Stimulated activated CD4-positive, alpha-beta T cell treated with anti-CD3 and anti-CD28 coated beads, Interleukin-1b, Interleukin-23, amount 100 ng/mL, for 24 hours (primary cell): Measurements from ENCODE around the gene DAAM1.

Experiments used
- DNase-seq, 4 experiments: peaks; one replicate each; pipeline ENCODE4 v3.0.0-alpha.2; 2020; ENCODE audit warnings: low read depth in 4 of 4, low spot score in 1 of 4

Gene DAAM1

DNA sequence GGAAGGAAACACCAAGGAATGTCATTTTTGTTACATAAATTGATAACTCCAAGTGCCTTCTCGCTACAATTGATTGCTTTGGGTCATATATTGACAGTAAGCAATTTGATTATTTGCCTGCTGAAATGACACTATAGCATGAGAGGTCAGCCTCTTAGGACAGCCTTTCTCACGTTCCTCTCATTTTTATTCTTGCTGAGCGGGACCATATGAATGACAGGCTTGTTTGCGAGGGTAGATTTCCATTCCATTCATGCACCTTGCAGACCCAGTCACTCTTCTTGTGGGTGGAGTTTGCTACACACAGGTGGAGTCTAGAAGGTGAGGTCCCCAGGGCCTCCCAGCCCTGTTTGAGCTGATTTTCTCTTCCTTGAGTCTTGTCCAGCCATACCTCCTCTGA is 27.3 kb downstream of the DAAM1 start:
- DNase-seq, result no peak

DNA sequence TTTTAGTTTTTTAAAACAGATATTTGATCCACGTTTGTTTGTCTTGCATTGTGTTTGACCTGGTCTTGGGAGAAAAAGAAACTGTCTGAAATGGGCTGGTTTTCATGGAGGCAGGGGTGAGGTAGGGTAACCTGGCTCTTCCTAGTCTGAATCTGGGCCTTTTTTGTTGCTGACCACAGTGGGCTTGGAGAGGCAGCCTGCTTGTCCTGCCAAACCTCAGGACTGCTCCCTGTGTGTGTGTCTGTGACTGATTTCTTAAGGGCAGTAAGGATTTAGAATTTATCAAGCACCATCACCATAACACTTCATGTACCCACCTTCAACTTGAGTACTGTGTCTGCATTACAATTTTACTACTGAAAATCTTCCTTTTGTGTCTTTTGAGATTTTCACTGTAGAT is 28.5 kb downstream of the DAAM1 start:
- no peak for DNase-seq

DNA sequence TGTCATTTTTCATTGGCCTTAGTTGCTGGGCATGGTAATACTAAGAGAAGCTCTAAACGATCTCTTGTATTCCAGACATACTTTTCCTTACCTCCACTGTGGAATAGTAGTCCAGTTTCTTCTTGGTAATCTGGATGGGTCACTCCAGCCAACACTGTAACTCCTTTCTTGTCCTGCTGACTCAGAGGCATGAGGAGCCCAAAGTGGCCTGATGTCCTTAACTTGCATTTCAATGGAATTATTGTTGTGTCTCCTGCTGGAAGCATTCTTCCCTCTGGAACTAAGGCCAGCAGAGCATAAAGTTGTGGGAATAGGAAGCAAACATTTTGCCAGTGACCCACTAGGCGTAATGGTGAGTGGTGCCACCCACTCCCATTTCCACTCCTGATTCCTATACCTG is 33.1 kb downstream of the DAAM1 start:
- no peak for DNase-seq

DNA sequence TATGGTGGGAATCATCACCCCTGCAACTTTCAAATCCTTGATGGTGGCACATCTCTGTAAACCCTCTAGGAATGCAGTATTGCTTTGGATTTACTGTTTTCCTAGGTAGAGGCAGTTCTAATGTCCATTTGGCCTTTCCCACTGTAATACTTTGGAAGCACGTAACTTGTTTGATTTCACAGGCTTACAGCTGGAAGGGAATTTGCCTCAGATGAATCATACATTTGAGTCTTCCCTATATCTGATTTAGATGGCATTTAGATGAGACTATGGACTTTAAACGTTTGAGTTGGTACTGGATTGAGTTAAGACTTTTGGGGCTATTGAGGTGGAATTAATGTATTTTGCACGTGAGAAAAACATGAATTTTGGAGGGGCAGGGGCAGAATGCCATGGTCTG is 35.9 kb downstream of the DAAM1 start:
- no peak for DNase-seq

DNA sequence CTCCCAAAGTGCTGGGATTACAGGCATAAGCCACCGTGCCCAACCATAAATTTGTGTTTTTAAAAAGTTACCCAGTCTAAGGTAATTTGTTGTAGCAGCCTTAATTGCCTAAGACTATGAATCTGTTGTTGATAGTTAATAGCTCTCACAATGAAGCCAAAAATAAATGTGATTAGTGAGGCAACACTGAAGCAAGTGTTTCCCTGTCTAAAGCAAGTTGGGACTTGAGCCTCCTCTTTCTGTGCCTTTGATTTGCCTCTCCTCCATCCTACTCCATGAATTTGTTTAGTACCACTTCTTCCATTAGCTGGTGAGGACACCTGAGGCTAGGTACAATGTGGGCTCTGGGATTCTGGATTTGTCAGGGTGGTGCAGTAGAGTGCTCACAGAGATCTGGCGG is 36.8 kb downstream of the DAAM1 start:
- DNase-seq, result no peak

DNA sequence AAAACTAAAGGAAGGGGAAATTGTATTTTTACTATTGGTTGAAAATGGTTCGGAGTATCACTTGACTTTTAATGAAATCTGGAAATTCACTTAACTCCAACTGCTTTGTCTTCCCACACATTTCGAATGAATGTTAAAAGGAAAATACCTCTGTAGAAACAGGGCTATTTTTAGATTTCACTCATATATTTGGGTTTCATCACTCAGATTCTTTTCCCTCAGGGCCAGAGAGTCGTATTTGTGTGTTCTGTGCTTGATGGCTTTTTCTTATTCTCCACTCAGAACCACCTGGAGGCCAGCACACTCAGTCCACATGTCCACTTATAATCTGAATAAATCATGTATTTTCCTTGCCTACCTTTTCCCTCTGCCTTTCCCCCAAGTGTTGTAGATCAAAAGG is 40.0 kb downstream of the DAAM1 start:
- no peak for DNase-seq

DNA sequence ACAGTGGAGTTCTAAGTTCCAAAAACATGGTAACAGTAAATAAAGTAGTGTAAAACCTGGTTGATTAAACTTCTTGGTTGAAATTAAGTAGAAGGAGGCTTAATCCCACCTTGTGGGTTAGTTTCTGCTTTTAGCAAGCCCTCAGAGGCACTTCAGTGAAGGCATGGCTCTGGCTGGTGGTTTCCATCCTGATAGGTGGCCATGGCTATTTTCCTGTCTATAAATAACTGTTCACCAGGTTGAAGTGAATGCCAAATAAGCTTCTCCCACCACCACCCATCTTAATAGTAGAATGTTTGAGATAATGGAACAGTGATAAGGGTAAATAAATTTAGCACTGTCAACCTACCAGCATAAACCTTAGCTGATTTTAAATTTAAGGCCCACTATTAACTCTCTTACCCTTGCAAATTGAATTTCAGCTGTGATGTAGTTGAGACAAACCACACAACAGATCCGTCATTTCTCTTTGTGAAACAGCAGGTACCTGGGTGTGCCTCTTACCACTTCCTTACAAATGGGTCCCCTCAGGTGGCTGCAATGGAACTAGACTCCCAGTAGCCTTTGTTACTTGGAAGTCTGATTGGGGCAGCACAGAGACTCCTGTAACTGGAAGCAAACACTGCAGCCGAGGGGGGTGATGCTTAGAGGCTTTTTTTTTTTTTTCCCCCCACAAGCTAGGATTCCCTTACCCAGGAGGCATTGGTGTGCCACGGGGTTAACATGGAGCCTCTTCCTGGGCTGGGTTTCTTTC is 41.4 kb downstream of the DAAM1 start:
- no peak for DNase-seq

DNA sequence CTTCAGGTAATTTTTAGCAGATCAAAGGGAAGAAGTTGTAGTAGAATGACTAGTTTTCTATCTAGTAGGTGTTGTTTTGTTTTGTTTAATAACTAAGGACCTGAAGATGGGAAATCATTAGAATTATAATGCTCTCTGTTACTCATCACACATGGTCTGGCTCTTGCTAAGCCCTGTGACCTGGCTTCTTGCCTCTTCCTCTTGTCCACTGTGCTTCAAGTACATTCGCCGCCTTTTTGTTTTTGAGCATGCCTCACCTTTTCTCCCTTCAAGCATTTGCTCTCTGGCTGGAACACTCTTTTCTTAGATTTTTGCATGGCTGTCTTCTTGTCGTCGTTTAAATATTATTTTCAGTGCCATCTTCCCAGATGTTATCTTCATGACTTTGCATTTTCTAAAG is 47.7 kb downstream of the DAAM1 start:
- no peak for DNase-seq

DNA sequence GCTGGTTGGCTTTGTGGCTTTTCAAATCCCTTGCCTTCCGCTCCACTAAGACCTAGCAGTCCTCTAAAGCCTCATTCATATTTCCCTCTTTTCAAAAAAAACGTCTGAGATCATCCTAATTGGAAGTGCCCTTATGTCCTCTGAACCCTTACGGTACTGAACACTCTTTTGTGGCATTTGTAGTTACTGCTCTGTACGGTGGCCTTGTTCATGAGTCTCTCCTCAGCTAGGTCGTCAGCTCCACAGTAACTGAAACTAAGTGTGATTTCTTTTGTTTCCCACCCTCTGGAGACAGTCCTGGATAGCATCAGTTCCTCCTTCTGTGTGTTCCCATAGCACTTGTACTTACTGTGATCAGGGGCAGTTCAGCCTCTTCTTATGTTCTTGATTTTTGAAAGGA is 49.7 kb downstream of the DAAM1 start:
- no peak for DNase-seq

DNA sequence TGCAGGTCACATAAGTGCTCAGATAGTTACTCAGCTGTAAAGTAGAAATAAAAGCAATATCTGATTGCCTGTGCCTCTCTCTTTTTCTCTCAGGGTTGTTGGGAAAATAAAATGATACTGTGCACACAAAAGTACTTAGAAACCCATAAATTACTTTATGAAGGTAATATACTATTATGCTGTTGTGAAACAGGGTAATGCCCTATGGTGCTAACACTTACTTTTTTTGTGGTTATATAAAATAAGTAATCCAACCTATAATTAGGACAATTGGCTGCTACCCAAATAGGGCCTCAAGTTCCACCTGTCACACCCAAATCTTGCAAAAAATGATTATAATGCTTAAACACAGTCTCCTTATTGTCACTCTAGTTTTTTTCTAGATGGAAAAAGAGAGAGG is 50.6 kb downstream of the DAAM1 start:
- no peak for DNase-seq

DNA sequence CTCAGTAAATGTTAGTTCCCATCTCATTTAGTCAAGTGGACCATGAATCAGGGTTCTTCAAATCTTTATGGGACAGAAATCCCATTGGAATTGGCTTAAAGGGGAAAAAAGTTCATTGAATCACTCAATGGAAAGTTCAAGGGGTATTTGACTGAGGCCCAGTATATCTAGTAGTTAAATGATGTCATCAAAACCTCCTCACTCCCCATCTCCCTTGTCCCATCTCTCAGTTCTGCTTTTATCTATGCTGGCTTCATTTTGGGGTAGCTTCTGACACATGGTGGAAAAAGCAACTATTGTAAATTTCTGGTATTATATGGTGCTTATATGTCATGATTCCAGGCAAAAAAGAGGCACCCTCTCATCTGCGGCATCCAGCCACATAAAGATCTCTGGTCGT is 51.9 kb downstream of the DAAM1 start:
- DNase-seq, result no peak

DNA sequence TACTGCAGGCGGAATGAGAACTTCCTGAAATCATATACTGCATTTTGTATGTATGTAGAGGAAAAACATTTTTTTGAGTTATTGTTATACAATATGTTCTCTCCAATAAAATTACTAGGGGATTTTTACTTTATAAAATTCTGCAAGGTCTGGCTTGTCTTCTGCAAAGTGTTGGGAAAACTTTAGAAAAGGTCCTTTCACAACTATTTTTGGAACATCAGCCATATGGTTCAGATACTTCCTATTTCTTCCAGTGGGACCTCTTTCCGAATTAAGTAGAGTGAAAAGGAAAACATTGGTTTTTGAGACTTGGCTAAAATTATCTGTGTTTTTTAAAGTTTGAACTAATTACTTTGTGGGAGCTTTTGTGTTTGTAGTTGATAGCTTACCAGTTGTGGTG is 52.7 kb downstream of the DAAM1 start:
- DNase-seq, result no peak

DNA sequence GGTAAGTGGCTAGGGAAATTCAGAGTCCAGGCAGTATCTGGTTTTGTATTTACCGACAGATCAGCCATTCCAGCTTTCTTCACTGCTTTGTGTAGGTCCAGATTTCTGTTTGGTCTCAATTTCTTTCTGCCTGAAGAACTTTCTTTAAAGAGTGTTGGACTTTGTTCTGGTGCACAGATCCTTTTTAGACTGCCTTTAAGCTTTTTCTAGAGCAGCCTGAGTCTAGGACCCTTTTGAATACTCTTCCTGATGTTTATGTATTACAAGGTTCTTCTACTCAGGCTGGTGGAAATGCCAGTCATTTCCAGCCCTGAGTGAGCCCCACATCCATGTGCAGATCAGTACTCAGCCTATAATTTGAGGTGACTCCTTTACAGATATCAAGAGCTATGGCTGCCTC is 54.7 kb downstream of the DAAM1 start:
- DNase-seq, result no peak

DNA sequence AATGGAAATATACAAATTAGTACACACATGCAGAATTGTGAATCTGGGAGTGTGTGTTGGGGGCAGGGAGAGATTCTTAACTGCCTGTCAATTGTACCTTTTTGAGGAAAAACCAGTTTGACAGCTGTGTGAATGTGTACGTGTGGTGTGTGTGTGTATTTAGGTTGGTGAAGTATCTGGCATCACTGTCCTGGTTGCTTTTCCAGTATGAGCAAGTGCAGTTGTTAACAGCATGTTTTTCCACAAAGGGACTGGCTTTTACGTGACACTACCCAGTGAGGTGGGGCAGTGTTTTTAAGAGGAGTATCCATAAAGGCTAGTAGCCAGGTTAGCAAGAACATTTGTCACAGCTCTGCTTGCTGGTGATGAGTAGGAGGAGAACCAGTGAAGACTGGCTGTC is 56.1 kb downstream of the DAAM1 start:
- DNase-seq, result no peak

DNA sequence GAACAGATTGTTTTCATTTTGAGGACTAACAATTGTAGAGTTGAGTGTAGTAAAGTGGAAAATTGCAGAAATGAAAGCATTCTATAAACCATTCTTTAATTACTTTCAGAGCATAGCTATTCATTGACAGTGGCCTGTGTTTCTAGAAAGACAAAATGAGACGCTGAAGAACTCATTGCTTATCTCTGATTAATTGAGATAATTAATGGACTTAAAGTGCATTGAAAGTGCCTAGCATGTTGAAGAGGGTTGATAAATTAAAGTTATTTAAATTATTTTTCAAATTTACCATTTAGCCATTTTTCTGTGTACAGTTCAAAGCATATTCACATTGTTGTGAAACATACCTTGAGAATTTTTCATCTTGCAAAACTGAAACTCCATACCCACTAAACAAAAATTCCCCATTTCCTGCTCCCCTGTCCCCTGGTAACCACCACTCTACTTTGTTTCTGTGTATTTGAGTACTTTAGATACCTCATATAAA is 57.4 kb downstream of the DAAM1 start:
- DNase-seq, result no peak

DNA sequence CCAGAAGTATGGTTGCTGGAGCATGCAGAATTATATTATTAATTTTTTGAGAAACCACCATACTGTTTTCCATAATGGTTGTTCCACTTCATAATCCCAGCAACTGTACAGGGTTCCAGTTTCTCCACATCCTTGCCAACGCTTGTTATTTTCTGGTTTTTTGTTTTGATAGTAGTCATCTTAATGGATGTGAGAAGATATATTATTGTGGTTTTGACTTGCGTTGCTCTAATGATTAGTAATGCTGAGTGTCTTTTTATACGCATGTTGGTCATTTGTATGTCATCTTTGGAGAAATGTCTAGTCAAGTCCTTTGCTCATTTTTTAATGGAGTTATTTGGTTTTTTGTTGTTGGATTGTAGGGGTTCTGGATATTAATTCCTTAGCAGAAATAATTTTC is 58.1 kb downstream of the DAAM1 start:
- no peak for DNase-seq

DNA sequence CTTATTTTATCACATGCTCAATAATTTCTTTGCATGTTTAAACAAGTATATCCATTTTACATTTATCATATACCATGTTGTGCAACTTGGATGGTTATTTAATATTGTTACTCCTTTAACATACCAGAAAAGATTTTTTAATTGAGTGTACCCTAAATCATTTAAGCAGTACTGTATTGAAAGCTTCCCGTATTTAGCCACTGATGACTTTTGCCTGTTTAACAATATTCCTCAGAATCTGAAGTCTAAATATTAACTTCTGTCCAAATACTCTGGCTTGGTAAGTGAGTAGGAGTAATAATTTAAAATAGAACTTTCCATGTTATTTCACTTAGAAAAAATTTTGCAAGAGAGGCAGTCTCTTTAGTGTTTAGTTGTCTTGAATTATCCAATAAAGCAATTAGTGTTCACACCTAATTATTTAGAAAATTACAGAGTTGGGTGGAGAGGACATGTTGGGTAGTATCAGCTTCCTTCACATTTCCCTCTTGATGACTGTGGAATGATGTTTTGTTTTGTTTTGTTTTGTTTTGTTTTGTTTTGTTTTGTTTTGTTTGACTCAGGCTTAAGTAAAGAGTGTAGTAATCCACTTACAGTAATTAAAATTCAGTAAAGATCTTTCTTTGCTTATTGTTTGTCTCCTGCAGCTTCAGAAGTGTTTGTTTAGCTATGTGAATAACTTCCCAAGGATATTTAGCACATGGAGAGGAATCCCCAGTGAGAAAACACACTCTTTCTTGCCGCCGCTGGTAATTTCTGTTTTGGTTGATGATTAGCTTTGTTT is 59.5 kb downstream of the DAAM1 start:
- no peak for DNase-seq

DNA sequence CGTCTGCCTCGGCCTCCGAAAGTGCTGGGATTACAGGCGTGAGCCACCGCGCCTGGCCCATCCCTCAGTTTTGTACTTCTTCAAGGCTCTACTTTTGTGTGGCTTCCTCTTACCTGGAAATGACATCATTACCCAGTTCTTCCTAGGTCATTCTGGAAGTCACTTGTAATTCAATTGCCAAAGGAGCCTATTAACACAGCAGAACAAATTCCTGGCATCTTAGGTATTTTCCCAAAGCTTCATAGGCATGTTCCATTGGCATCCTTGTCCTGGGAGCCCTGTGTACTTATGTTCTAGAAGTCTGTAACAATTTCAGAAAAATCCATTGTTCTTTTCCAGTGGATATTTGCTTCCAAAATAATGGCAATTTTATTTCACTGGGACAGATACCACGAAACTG is 60.6 kb downstream of the DAAM1 start:
- no peak for DNase-seq

DNA sequence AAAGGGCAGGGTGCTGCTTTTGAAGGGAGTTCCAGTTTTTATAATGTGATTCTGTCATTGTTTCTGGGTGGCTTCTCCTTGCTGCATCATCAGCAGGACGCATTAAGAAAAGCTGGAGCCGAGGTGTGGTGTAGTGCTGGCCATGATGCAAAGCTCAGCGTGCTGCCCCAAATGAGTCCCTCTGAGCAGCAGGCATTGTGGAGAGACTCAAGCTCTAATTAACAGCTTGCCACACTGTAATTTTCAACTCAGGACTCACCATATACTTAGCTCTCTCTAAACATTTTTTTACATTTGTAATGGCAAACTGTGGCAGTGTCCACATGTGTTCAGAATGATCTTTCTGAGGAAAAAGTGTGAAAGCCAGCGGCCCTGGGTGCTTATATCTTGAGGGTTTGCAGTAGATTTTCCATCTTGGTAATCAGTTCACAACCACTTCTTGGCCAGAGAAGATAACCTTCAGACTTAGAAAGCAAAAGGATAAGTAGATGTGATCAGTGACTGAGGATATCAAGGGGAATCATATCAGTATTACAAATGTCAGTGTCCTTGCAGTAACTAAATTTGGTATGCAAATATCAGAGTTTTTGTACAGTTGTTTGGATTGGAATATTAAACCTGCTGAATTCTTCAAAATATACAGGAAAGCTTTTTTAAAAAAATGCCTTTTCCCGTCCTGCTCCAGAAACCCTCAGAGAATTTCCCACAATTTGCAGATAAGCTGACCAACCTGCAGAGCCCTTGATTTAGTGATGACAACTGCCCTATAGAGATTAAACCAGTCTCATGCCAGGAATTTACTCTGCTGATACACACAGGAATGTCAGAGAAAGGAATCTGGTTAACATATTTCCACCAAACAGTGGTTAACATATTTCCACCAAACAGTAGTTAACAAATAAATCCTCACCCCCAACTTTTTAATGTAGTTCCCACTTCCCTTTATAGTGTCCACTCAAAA is 63.6 kb downstream of the DAAM1 start:
- no peak for DNase-seq

DNA sequence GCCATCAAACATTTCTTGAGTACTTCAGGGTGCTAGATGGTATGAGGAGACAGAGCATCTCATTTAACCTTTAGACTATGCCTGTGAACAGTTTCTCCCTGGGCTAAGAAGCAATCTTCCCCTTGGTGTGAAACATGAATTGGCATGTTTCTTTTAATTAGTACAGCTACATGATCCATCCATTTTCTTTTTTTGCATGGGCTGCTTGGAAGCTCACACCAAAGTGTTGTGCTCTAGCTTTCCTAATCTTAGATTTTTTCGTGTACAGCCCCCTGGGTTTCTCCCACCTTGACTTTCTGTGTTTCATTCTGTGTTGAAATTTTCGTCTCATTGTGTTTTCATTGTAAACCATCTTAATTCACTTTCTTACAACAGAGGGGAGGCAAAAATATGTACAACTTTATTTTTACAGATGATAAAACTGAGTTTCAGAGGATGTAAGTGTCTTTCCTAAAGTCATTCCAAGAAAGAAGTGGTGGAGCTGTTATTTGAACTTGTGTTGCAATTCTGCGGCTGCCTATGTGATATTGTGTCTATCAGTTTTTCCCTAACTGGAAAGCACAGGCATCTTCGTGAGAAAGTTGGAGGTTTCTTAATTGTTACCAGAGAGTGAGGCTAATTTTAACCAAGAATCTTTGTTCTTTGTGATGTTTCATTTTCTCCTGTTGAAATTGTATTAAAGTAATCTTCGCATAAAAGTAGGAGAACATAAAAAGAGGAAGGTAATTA is 64.5 kb downstream of the DAAM1 start:
- DNase-seq, result no peak

DNA sequence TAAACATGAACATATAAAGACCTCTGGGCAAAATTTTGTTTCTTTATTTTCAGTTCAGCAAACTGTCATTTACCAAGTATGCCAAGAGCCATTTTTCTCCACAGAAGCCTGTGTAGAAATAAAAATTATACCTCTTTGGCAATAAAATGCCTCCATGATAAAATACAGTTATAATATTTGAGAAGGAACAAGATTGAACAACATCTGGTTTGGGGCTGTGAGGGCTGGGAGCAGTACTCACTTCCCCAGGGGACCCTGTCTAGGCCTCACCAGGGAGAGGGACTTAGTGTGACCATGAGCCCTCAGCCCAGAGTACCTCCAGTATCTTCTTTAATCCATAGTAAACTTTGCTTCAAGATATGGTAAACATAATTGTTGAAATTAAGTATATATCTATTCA is 65.1 kb downstream of the DAAM1 start:
- no peak for DNase-seq
